NB4 (cell line): ENCODE data around the gene KLF4.
"Not testable (repeated sequence)": the region's sequence is repeated elsewhere in the genome, so short reads cannot be mapped to it uniquely, and the experiment has no call there.

ENCODE experiments used
- CTCF ChIP-seq: IDR thresholded peaks from one replicate; pipeline ENCODE4 v1.5.1; 2012; ENCODE audit warnings: low read depth, low read length
- MYC ChIP-seq: IDR thresholded peaks from 2 replicates; pipeline ENCODE4 v1.6.1; 2011; ENCODE audit warnings: low read depth, low read length
- POLR2A ChIP-seq: IDR thresholded peaks from 2 replicates; pipeline ENCODE4 v1.6.1; 2011; ENCODE audit warnings: mild to moderate bottlenecking; ENCODE audit not compliant: insufficient read length; ENCODE audit errors: extremely low read depth

- TF ChIP-seq POLR2A, CTCF, MYC: not testable (repeated sequence)
Measured at GRCh38 chr9:107500421-107501200, 11.0 kb upstream of the KLF4 start.
